Epithelial cell of proximal tubule (primary cell): ENCODE measurements around the gene CBFB. TPM values are rescaled to one million over a fixed set of nuclear protein-coding genes. Genes with fewer than 3 reads are reported as not detected.

Source experiments
- DNase-seq: peaks from one replicate; pipeline ENCODE4 v3.0.0-alpha.2; 2011; ENCODE audit warnings: low read depth
- H3K4me3 ChIP-seq: 2 replicates; pipeline ENCODE4 v1.5.1; 2011; ENCODE audit warnings: low read depth, mild to moderate bottlenecking, low read length
- total RNA-seq: library from RNA; depleted of rRNA; stranded (reverse); fragments of >200 nt; gene quantifications from 2 replicates; pipeline ENCODE4 v1.2.3, GENCODE V29; 2015
- TF ChIP-seq, protein P1 (sequence below): conservative IDR thresholded peaks from 2 replicates; pipeline ENCODE4 v1.5.1; 2012; ENCODE audit warnings: low read depth, mild to moderate bottlenecking, low read length

The CBFB gene
- total RNA-seq, 1 donor from 2014 or later, result 178 TPM

DNA sequence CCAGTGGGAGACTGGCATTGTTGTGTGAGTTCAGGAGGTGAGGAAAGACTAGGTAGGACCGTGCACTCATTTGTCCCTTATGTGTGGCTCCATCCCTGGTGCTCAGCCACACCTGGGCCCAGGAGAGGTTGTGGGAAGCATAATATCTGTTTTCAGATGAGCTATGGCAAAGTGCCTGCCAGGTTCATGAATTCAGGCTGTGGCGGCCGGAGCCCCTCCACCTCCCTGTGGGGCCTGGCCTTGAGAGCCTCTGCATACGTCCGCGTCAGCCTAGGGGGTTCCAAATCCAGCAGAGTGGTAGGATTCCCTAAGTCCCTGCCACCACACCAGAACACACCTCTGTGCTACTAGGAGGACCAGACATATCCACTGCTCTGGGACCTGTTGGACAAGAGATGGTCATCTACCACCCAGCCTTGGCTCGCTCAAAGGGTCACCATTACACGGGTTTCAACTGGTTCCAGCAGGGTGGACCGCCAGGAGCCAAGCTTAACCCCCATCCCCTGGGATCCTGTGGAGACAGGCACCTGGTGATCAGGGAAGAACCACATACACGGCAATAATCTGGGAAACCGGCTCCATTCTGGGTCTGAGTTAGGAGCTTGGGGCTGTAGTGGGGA lies 119.8 kb downstream of the CBFB start:
- DNase-seq, result no peak
- TF ChIP-seq, protein P1, sequence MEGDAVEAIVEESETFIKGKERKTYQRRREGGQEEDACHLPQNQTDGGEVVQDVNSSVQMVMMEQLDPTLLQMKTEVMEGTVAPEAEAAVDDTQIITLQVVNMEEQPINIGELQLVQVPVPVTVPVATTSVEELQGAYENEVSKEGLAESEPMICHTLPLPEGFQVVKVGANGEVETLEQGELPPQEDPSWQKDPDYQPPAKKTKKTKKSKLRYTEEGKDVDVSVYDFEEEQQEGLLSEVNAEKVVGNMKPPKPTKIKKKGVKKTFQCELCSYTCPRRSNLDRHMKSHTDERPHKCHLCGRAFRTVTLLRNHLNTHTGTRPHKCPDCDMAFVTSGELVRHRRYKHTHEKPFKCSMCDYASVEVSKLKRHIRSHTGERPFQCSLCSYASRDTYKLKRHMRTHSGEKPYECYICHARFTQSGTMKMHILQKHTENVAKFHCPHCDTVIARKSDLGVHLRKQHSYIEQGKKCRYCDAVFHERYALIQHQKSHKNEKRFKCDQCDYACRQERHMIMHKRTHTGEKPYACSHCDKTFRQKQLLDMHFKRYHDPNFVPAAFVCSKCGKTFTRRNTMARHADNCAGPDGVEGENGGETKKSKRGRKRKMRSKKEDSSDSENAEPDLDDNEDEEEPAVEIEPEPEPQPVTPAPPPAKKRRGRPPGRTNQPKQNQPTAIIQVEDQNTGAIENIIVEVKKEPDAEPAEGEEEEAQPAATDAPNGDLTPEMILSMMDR, result no peak
- H3K4me3 ChIP-seq, result no peak overlapping the region

DNA sequence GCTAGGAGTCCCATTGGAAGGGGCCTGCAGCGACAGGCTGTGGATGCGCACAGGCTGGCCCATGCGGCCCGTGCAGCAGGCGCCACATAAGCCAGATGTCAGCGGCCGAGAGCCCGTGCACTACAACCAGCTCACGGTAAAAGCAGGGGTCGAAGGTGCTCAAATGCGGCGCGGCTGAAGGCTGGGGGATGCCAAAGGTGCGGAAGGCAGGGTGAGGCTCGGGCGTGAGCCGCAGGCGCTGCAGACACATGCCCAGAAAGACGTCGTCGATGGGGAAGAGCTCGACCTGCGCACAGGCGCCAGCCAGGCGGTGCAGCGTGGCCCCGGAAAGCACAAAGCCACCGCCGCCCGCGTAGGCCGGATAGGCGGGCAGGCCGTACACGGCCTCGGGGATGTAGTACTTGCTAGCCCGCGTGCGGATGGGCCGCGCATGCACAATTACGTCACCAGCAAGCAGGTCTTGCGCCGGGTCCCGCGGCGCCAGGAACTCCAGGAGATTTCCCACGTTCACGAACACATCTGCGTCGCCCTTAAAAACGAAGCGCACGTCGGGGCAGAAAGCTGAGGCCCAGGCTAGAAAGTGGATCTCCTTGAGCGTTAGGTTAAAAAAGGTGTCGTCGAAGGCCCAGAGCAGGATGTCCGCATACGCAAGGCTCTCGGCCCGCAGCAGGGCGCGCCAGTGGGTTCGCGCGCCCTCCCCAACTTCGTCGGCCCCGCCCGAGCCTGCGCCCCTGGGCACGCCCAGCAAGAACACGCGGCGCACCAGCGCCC lies 120.5 kb downstream of the CBFB start:
- TF ChIP-seq, protein P1, result no peak

DNA sequence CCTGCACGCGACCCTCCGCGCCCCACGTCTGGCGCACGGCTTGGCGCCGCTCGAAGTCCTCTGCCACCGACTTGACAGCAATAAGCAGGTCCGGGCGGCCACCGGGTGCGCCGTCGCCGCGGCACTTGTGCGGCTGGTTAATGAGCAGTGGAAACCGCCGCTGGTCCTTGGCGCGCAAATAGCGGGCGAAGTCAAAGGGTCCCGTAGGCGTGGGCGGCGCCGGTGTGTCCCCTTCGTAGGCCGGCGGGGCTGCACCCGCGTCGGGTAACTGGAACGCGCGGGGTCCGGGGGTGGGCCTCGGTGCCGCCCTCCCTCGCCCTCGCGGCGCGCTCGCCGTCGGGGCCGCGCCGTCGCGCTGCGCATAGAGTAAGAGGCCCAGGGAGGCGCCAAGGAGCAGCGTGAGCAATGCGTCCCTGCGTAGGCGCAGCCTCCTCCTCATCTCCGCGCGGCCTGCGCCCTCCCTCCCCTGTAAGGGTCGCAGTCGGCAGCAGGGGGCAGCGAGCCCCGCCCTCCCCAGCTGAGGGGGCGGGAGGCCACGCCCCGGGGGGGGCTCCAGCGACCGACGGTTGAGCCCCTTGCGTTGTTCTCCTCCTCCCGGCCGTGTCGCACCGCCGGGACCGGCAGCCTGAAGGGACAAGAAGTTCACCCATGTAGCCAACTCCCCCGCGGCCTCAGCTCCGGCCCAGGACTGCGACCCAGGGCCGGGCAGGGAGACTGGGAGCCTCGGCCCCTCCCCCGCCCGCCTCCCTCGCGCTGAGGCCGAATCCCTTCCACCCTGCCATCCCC lies 121.3 kb downstream of the CBFB start:
- DNase-seq, result no peak
- H3K4me3 ChIP-seq, result peak overlapping the region; percentile 64
- TF ChIP-seq, protein P1, result no peak

More for the DNA sequence above, 120.5 kb downstream of the CBFB start:
- no peak overlapping the region for H3K4me3 ChIP-seq
- no peak for DNase-seq

Other genes starting within 250 kb of the CBFB start
- not detected in 2 replicates for gene TERB1, start 227.6 kb upstream of the CBFB start, total RNA-seq
- 92.3 and 115 TPM in 2 replicates for gene NAE1, start 198.2 kb upstream of the CBFB start, total RNA-seq
- gene CA7, start 184.7 kb upstream of the CBFB start, total RNA-seq, result 0.12 TPM in 1 of 2 replicates, not detected in the other
- gene PDP2, start 148.6 kb upstream of the CBFB start, total RNA-seq, result 2.4 and 5.2 TPM in 2 replicates
- gene CDH16, start 110.3 kb upstream of the CBFB start, total RNA-seq, result 0.14 and 0.81 TPM in 2 replicates
- gene RRAD, start 103.6 kb upstream of the CBFB start, total RNA-seq, result 6.5 and 40.2 TPM in 2 replicates
- 123 and 178 TPM in 2 replicates for gene CIAO2B, start 94.7 kb upstream of the CBFB start, total RNA-seq
- 10.9 and 20.9 TPM in 2 replicates for gene CES2, start 93.6 kb upstream of the CBFB start, total RNA-seq
- gene CES3, start 67.9 kb upstream of the CBFB start, total RNA-seq, result 0.75 TPM in 1 of 2 replicates, not detected in the other
- gene CES4A, start 40.6 kb upstream of the CBFB start, total RNA-seq, result 0.52 and 2.0 TPM in 2 replicates
- 14.7 and 16.4 TPM in 2 replicates for gene PHAF1, start 80.8 kb downstream of the CBFB start, total RNA-seq
- gene B3GNT9, start 121.8 kb downstream of the CBFB start, total RNA-seq, result 1.0 and 2.0 TPM in 2 replicates
- 17.6 and 30.6 TPM in 2 replicates for gene TRADD, start 130.8 kb downstream of the CBFB start, total RNA-seq
- 4.9 and 12.3 TPM in 2 replicates for gene FBXL8, start 130.8 kb downstream of the CBFB start, total RNA-seq
- gene HSF4, start 135.6 kb downstream of the CBFB start, total RNA-seq, result 0.14 and 0.63 TPM in 2 replicates
- 12.5 and 39.4 TPM in 2 replicates for gene NOL3, start 141.4 kb downstream of the CBFB start, total RNA-seq
- gene MATCAP1, start 154.8 kb downstream of the CBFB start, total RNA-seq, result 5.1 and 11.4 TPM in 2 replicates
- 1.2 TPM in 1 of 2 replicates, not detected in the other for gene EXOC3L1, start 161.0 kb downstream of the CBFB start, total RNA-seq
- gene E2F4, start 163.0 kb downstream of the CBFB start, total RNA-seq, result 78.9 and 108 TPM in 2 replicates
- 4.0 and 11.0 TPM in 2 replicates for gene ELMO3, start 170.0 kb downstream of the CBFB start, total RNA-seq
- gene TMEM208, start 198.0 kb downstream of the CBFB start, total RNA-seq, result 49.0 and 54.8 TPM in 2 replicates
- 16.4 and 20.1 TPM in 2 replicates for gene FHOD1, start 218.3 kb downstream of the CBFB start, total RNA-seq
- gene SLC9A5, start 219.8 kb downstream of the CBFB start, total RNA-seq, result 0.14 and 0.23 TPM in 2 replicates